ENCODE results near the gene GPHA2. TPM values are rescaled to one million over a fixed set of nuclear protein-coding genes. Genes with fewer than 3 reads are reported as not detected.

The GPHA2 gene
- total RNA-seq, 1 donor from 2014 or later, result not detected

Small RNAs within 50 kb of the gene (microRNA-seq; reads per million reads assigned to microRNA genes)
- gene MIR6749 (not detected), gene MIR6750 (not detected)

Other genes starting within 250 kb of the GPHA2 start
- gene NRXN2, start 212.7 kb downstream of the GPHA2 start, total RNA-seq, result 0.86 TPM
- gene RASGRP2, start 191.8 kb downstream of the GPHA2 start, total RNA-seq, result 38.4 TPM
- gene PYGM, start 175.9 kb downstream of the GPHA2 start, total RNA-seq, result 183 TPM
- gene SF1, start 157.4 kb downstream of the GPHA2 start, total RNA-seq, result 182 TPM
- 7.7 TPM for gene MAP4K2, start 132.7 kb downstream of the GPHA2 start, total RNA-seq
- 8.6 TPM for gene MEN1, start 125.3 kb downstream of the GPHA2 start, total RNA-seq
- 0.35 TPM for gene CDC42BPG, start 91.2 kb downstream of the GPHA2 start, total RNA-seq
- 47.4 TPM for gene EHD1, start 57.3 kb downstream of the GPHA2 start, total RNA-seq
- gene ATG2A, start 18.7 kb downstream of the GPHA2 start, total RNA-seq, result 11.5 TPM
- 20.6 TPM for gene PPP2R5B, start 11.2 kb downstream of the GPHA2 start, total RNA-seq
- not detected for gene MAJIN, start 36.2 kb upstream of the GPHA2 start, total RNA-seq
- 2.0 TPM for gene BATF2, start 61.1 kb upstream of the GPHA2 start, total RNA-seq
- gene ARL2, start 78.3 kb upstream of the GPHA2 start, total RNA-seq, result 126 TPM
- 18.0 TPM for gene SNX15, start 91.5 kb upstream of the GPHA2 start, total RNA-seq
- gene SAC3D1, start 105.3 kb upstream of the GPHA2 start, total RNA-seq, result 7.8 TPM
- 3.1 TPM for gene NAALADL1, start 122.7 kb upstream of the GPHA2 start, total RNA-seq
- gene CDCA5, start 148.1 kb upstream of the GPHA2 start, total RNA-seq, result 1.4 TPM
- gene ZFPL1, start 148.3 kb upstream of the GPHA2 start, total RNA-seq, result 19.9 TPM
- gene VPS51, start 160.3 kb upstream of the GPHA2 start, total RNA-seq, result 88.1 TPM
- gene TM7SF2, start 176.0 kb upstream of the GPHA2 start, total RNA-seq, result 72.4 TPM
- 5.7 TPM for gene ZNHIT2, start 181.8 kb upstream of the GPHA2 start, total RNA-seq
- gene FAU, start 186.2 kb upstream of the GPHA2 start, total RNA-seq, result 666 TPM
- gene MRPL49, start 186.4 kb upstream of the GPHA2 start, total RNA-seq, result 33.5 TPM
- gene SYVN1, start 198.6 kb upstream of the GPHA2 start, total RNA-seq, result 29.9 TPM
- not detected for gene SPDYC, start 234.3 kb upstream of the GPHA2 start, total RNA-seq
- 66.9 TPM for gene CAPN1, start 246.0 kb upstream of the GPHA2 start, total RNA-seq